SK-N-SH treated with all-trans-retinoic acid at 6 μM for 48 hours (cell line): ENCODE measurements around the gene PROZ.

ENCODE experiments used
- BACH2 ChIP-seq: fragments of 250-450 bp; sonication (Bioruptor Pico); IDR thresholded peaks from 2 replicates; pipeline ENCODE4 v1.9.0; 2021; ENCODE audit warnings: mild to moderate bottlenecking, borderline replicate concordance
- CSDC2 ChIP-seq: fragments of 250-450 bp; sonication (Bioruptor Pico); IDR thresholded peaks from 2 replicates; pipeline ENCODE4 v1.5.0; 2020; ENCODE audit warnings: mild to moderate bottlenecking, moderate library complexity
- ESRRG ChIP-seq: fragments of 250-450 bp; sonication (Bioruptor Pico); IDR thresholded peaks from 2 replicates; pipeline ENCODE4 v1.6.1; 2021; ENCODE audit warnings: mild to moderate bottlenecking
- GLIS3 ChIP-seq: fragments of 250-450 bp; sonication (Bioruptor Pico); IDR thresholded peaks from 2 replicates; pipeline ENCODE4 v1.5.0; 2020; ENCODE audit warnings: mild to moderate bottlenecking, moderate library complexity
- OSR1 ChIP-seq: fragments of 250-450 bp; sonication (Bioruptor Pico); IDR thresholded peaks from 2 replicates; pipeline ENCODE4 v1.8.0; 2022; ENCODE audit warnings: moderate library complexity, mild to moderate bottlenecking, inconsistent platforms
- PPARA ChIP-seq: fragments of 250-450 bp; sonication (Bioruptor Pico); IDR thresholded peaks from 2 replicates; pipeline ENCODE4 v1.5.0; 2020; ENCODE audit warnings: mild to moderate bottlenecking, borderline replicate concordance
- TCF4 ChIP-seq: fragments of 250-450 bp; sonication (Bioruptor Pico); IDR thresholded peaks from 2 replicates; pipeline ENCODE4 v1.8.0; 2021; ENCODE audit warnings: mild to moderate bottlenecking, moderate library complexity, borderline replicate concordance
- ZFP30 ChIP-seq: fragments of 450-650 bp; formaldehyde crosslinking; IDR thresholded peaks from 2 replicates; pipeline ENCODE4 v1.5.0; 2022; ENCODE audit warnings: mild to moderate bottlenecking, moderate library complexity
- ZNF565 ChIP-seq: fragments of 450-650 bp; formaldehyde crosslinking; conservative IDR thresholded peaks from 2 replicates; pipeline ENCODE4 v1.5.0; 2020; ENCODE audit warnings: low read depth, mild to moderate bottlenecking, moderate library complexity
- TF ChIP-seq, protein P1 (sequence below): fragments of 250-450 bp; sonication (Bioruptor Pico); IDR thresholded peaks from 2 replicates; pipeline ENCODE4 v1.5.1; 2020; ENCODE audit warnings: low read depth, mild to moderate bottlenecking, moderate library complexity
- TF ChIP-seq, protein P2 (sequence below): fragments of 250-450 bp; sonication (Bioruptor Pico); IDR thresholded peaks from 2 replicates; pipeline ENCODE4 v1.8.0; 2020; ENCODE audit warnings: mild to moderate bottlenecking, moderate library complexity, borderline replicate concordance

GRCh38 chr13:113135281-113135760 is 23.1 kb upstream of the PROZ start:
- TF ChIP-seq ZFP30 (CRISPR knock-in tag) (no peak), PPARA (no peak), CSDC2 (CRISPR knock-in tag) (no peak), TCF4 (no peak), GLIS3 (CRISPR knock-in tag) (no peak), OSR1 (CRISPR knock-in tag) (no peak), ZNF565 (CRISPR knock-in tag) (no peak), BACH2 (CRISPR knock-in tag) (no peak), ESRRG (CRISPR knock-in tag) (no peak)
- TF ChIP-seq, protein P1, sequence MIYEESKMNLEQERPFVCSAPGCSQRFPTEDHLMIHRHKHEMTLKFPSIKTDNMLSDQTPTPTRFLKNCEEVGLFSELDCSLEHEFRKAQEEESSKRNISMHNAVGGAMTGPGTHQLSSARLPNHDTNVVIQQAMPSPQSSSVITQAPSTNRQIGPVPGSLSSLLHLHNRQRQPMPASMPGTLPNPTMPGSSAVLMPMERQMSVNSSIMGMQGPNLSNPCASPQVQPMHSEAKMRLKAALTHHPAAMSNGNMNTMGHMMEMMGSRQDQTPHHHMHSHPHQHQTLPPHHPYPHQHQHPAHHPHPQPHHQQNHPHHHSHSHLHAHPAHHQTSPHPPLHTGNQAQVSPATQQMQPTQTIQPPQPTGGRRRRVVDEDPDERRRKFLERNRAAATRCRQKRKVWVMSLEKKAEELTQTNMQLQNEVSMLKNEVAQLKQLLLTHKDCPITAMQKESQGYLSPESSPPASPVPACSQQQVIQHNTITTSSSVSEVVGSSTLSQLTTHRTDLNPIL (CRISPR knock-in tag) = no peak
- TF ChIP-seq, protein P2, sequence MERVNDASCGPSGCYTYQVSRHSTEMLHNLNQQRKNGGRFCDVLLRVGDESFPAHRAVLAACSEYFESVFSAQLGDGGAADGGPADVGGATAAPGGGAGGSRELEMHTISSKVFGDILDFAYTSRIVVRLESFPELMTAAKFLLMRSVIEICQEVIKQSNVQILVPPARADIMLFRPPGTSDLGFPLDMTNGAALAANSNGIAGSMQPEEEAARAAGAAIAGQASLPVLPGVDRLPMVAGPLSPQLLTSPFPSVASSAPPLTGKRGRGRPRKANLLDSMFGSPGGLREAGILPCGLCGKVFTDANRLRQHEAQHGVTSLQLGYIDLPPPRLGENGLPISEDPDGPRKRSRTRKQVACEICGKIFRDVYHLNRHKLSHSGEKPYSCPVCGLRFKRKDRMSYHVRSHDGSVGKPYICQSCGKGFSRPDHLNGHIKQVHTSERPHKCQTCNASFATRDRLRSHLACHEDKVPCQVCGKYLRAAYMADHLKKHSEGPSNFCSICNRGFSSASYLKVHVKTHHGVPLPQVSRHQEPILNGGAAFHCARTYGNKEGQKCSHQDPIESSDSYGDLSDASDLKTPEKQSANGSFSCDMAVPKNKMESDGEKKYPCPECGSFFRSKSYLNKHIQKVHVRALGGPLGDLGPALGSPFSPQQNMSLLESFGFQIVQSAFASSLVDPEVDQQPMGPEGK (CRISPR knock-in tag) = no peak
